Astrocyte (in vitro differentiated cells and primary cell): ENCODE data around the gene CAMKK2.
"Not testable (repeated sequence)": the region's sequence is repeated elsewhere in the genome, so short reads cannot be mapped to it uniquely, and the experiment has no call there.

Source experiments
- EZH2 ChIP-seq: IDR thresholded peaks from 2 replicates; pipeline ENCODE4 v1.6.1; 2012; ENCODE audit warnings: mild to moderate bottlenecking, low read length, inconsistent platforms; ENCODE audit not compliant: insufficient read depth
- TF ChIP-seq, protein P1 (sequence below): IDR thresholded peaks from 2 replicates; pipeline ENCODE4 v1.5.1; 2011; ENCODE audit warnings: low read depth, mild to moderate bottlenecking, inconsistent platforms, low read length, moderate library complexity; ENCODE audit not compliant: insufficient read depth

DNA sequence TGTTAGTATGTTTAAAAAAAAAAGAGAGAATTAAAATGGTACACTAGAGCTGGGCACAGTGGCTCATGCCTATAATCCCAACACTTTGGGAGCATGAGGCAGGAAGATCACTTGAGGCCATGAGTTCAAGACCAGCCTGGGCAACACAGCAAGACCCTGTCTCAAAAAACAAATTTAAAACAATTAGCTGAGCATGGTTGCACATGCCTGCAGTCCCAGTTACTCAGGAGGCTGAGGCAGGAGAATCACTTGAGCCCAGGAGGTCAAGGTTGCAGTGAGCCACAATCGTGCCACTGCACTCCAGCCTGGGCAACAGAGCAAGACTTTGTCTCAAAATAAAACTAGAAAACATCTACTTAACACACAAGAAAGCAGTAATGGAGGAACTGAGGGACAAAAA, 13.7 kb upstream of the CAMKK2 start:
- TF ChIP-seq, protein P1, sequence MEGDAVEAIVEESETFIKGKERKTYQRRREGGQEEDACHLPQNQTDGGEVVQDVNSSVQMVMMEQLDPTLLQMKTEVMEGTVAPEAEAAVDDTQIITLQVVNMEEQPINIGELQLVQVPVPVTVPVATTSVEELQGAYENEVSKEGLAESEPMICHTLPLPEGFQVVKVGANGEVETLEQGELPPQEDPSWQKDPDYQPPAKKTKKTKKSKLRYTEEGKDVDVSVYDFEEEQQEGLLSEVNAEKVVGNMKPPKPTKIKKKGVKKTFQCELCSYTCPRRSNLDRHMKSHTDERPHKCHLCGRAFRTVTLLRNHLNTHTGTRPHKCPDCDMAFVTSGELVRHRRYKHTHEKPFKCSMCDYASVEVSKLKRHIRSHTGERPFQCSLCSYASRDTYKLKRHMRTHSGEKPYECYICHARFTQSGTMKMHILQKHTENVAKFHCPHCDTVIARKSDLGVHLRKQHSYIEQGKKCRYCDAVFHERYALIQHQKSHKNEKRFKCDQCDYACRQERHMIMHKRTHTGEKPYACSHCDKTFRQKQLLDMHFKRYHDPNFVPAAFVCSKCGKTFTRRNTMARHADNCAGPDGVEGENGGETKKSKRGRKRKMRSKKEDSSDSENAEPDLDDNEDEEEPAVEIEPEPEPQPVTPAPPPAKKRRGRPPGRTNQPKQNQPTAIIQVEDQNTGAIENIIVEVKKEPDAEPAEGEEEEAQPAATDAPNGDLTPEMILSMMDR: not testable (repeated sequence)
- TF ChIP-seq EZH2: not testable (repeated sequence)
